Osteoblast (primary cell): ENCODE data around the gene TNFSF10. TPM values are rescaled to one million over a fixed set of nuclear protein-coding genes. Genes with fewer than 3 reads are reported as not detected.

Experiments
- DNase-seq: peaks from one replicate; pipeline ENCODE4 v3.0.0; 2011; ENCODE audit warnings: low spot score, mixed read lengths; ENCODE audit not compliant: insufficient read length; ENCODE audit errors: missing footprints
- H2AFZ ChIP-seq: 2 replicates; pipeline ENCODE4 v1.6.0; 2011; ENCODE audit warnings: mild to moderate bottlenecking, low read length
- H3K27ac ChIP-seq: 2 replicates; pipeline ENCODE4 v1.5.1; 2011; ENCODE audit warnings: mild to moderate bottlenecking, low read depth, low read length, moderate library complexity
- H3K27me3 ChIP-seq: 2 replicates; pipeline ENCODE4 v1.6.0; 2012; ENCODE audit warnings: mild to moderate bottlenecking, control low read depth, inconsistent platforms, low read length, moderate library complexity; ENCODE audit not compliant: insufficient read depth
- H3K36me3 ChIP-seq: 2 replicates; pipeline ENCODE4 v1.5.1; 2011; ENCODE audit warnings: mild to moderate bottlenecking, low read length, control low read depth, moderate library complexity; ENCODE audit not compliant: insufficient read depth
- H3K4me1 ChIP-seq: 2 replicates; pipeline ENCODE4 v1.5.1; 2011; ENCODE audit warnings: mild to moderate bottlenecking, low read length, control low read depth, moderate library complexity; ENCODE audit not compliant: insufficient read depth
- H3K4me2 ChIP-seq: 2 replicates; pipeline ENCODE4 v1.6.0; 2011; ENCODE audit warnings: mild to moderate bottlenecking, low read length; ENCODE audit not compliant: insufficient read depth
- H3K4me3 ChIP-seq: fragments of 200-600 bp; sonication (generic); 3 replicates; pipeline ENCODE4 v1.5.1; 2012; ENCODE audit warnings: mild to moderate bottlenecking, low read length, inconsistent platforms; ENCODE audit not compliant: insufficient read depth
- H3K79me2 ChIP-seq: 2 replicates; pipeline ENCODE4 v1.6.0; 2012; ENCODE audit warnings: mild to moderate bottlenecking, low read length, control low read depth, inconsistent platforms; ENCODE audit not compliant: insufficient read depth
- H3K9me3 ChIP-seq: 2 replicates; pipeline ENCODE4 v1.5.1; 2011; ENCODE audit warnings: low read depth, low read length, control low read depth
- H4K20me1 ChIP-seq: 2 replicates; pipeline ENCODE4 v1.6.0; 2012; ENCODE audit warnings: mild to moderate bottlenecking, low read length, control low read depth; ENCODE audit not compliant: insufficient read depth
- total RNA-seq: library from RNA; depleted of rRNA; stranded (reverse); fragments of >200 nt; gene quantifications from 2 replicates; pipeline ENCODE4 v1.2.3, GENCODE V29; 2012
- TF ChIP-seq, protein P1 (sequence below): IDR thresholded peaks from 2 replicates; pipeline ENCODE4 v1.5.1; 2011; ENCODE audit warnings: mild to moderate bottlenecking, low read depth, low read length, moderate library complexity; ENCODE audit errors: extremely low read depth

Gene TNFSF10
- total RNA-seq, 1 donor: 4.0 TPM

GRCh38 chr3:172539273-172539672 lies 16.0 kb upstream of the TNFSF10 start:
- H3K4me1 ChIP-seq: peaks cover 6% of the 10 kb centered on the region
- no peak overlapping the region for H3K27ac ChIP-seq
- no peaks in the 10 kb centered on the region for H3K27me3 ChIP-seq
- H3K4me2 ChIP-seq: no peak overlapping the region
- H3K4me3 ChIP-seq: no peak overlapping the region
- H2AFZ ChIP-seq: no peak overlapping the region
- no peaks in the 10 kb centered on the region for H4K20me1 ChIP-seq
- no peaks in the 10 kb centered on the region for H3K79me2 ChIP-seq
- no peaks in the 10 kb centered on the region for H3K36me3 ChIP-seq
- no peaks in the 10 kb centered on the region for H3K9me3 ChIP-seq
- DNase-seq: no peak
- TF ChIP-seq, protein P1, sequence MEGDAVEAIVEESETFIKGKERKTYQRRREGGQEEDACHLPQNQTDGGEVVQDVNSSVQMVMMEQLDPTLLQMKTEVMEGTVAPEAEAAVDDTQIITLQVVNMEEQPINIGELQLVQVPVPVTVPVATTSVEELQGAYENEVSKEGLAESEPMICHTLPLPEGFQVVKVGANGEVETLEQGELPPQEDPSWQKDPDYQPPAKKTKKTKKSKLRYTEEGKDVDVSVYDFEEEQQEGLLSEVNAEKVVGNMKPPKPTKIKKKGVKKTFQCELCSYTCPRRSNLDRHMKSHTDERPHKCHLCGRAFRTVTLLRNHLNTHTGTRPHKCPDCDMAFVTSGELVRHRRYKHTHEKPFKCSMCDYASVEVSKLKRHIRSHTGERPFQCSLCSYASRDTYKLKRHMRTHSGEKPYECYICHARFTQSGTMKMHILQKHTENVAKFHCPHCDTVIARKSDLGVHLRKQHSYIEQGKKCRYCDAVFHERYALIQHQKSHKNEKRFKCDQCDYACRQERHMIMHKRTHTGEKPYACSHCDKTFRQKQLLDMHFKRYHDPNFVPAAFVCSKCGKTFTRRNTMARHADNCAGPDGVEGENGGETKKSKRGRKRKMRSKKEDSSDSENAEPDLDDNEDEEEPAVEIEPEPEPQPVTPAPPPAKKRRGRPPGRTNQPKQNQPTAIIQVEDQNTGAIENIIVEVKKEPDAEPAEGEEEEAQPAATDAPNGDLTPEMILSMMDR: no peak

DNA sequence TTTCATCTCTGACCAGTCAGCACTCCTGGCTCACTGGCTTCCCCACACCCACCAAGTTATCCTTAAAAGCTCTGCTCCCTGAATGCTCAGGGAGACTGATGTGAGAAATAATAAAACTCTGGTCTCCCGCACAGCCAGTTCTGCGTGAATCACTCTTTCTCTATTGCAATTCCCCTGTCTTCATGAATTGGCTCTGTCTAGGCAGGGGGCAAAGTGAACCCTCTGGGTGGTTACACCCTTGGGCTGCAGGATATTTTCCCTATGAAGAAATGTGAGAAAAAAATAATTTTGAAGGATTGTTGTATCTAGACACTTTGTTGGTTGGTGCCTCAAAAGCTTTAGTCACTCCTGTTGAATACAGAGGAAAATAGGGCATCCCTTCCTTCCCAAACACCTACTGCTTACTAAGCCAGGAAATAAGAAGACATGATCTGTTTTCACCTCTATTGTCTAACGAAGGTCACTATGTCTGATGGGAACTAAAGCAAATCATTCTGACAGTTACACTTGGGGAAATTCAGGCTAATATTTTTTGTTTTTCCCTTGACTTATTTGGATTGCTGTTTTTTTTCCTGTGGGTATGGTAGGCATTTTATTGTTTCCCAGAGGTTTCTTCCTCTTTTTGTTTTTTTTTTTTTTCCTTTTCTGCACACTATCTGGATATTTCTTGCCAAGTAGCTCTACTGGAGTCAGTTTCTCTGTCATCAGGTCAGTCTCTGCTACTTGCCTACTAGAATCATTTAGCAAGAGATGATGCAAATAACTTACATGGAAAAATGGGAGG lies 15.3 kb upstream of the TNFSF10 start:
- Histone ChIP-seq H2AFZ (no peak overlapping the region), H3K4me1 (peaks cover 6% of the 10 kb centered on the region), H3K9me3 (no peaks in the 10 kb centered on the region), H3K79me2 (no peaks in the 10 kb centered on the region), H3K36me3 (no peaks in the 10 kb centered on the region), H3K27me3 (no peaks in the 10 kb centered on the region), H4K20me1 (no peaks in the 10 kb centered on the region), H3K4me2 (no peak overlapping the region), H3K4me3 (no peak overlapping the region), H3K27ac (no peak overlapping the region)
- TF ChIP-seq, protein P1: no peak
- DNase-seq: no peak

DNA sequence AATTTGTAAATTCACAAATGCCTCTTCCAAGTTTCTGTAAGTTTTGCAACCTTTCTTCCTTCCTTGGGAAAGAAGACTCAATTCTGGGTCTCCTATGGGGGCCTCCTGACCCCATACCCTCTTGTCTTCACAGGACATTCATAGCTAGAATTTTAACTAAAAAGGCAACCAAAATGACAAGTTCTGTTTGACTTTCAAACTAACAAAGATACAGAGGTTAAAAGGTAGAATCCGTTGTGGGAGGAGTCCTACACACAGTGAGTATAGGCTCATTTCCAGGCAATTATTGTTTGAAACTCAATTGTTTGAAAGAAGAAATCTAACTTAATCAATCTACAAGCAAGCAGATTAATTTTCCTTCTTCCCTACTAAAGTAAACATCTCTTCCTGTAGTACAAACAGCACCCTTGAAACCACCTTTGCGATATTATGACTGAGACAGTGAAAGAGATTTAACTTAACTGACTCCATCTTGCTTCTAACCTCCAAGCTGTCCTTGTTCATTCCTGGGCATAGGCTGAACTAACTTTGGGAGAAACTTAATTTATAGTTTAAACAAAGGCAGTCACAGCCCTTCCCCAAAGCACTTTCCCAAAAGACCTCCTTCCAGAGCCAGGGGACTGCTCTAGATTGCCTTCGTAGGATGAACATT lies 14.4 kb upstream of the TNFSF10 start:
- Histone ChIP-seq H3K9me3 (no peaks in the 10 kb centered on the region), H3K27me3 (no peaks in the 10 kb centered on the region), H2AFZ (no peak overlapping the region), H3K27ac (no peak overlapping the region), H3K4me3 (no peak overlapping the region), H3K4me1 (peaks cover 4% of the 10 kb centered on the region), H3K4me2 (no peak overlapping the region), H4K20me1 (no peaks in the 10 kb centered on the region), H3K79me2 (no peaks in the 10 kb centered on the region), H3K36me3 (no peaks in the 10 kb centered on the region)
- TF ChIP-seq, protein P1: no peak
- no peak for DNase-seq

DNA sequence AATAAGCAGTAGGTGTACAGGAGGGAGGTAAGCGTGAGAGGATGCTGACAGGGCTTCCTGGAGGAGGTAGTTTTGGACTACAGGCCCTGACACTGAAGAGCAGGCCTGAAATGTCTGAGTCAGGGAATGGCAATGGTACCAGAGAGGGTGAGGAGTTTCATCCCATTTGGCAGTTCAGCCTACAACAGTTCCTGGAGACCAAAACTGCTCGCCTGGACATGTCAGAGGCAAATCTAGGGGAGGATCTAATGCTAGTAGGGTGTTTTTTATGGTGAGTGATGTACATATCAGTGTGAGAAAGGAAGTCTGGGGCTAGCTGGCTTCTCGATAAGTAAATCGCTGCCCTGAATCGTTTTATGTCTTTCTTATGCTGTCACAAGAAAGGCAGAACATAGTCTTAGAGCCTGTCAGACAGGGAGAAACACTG lies 13.8 kb upstream of the TNFSF10 start:
- TF ChIP-seq, protein P1: no peak
- Histone ChIP-seq H3K9me3 (no peaks in the 10 kb centered on the region), H3K4me2 (no peak overlapping the region), H3K4me1 (peaks cover 4% of the 10 kb centered on the region), H3K36me3 (no peaks in the 10 kb centered on the region), H4K20me1 (no peaks in the 10 kb centered on the region), H3K27ac (no peak overlapping the region), H3K27me3 (no peaks in the 10 kb centered on the region), H2AFZ (peak overlapping the region; percentile 28), H3K79me2 (no peaks in the 10 kb centered on the region), H3K4me3 (no peak overlapping the region)
- no peak for DNase-seq
